Measurements from ENCODE around the gene DOLK.

DOLK gene

DNA sequence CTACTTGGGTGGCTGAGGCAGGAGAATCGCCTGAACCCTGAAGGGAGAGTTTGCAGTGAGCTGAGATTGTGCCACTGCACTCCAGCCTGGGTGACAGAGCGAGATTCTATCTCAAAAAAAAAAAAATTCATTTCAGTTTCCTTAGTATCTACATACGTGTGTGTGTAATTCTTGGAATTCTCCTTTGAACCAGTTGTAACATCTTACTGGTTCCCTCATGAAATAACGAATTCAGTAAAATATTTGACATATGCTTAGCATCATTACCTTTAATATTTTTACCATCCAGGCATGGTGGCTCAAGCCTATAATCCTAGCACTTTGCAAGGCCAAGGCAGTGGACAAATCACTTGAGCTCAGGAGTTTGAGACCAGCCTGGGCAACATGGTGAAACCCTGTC, 17.8 kb downstream of the DOLK start:
- no peak for DNase-seq

DNA sequence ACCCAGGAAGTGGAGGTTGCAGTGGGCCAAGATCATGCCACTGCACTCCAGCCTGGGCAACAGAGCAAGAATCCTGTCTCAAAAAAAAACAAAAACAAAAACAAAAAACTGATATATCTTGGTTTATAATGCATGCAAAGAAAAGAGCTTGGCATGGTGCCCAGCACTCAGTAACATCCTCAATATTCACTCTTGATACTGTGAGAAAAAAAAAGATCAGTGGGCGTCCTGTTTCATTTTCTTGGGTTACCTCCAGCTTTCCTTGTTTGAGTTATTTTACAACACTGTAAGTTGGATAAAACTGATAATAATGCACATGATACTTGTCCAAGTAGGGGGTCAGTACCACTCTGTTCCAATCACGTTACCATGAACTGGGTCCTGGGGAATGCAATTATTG, 18.8 kb downstream of the DOLK start:
- no peak for DNase-seq

DNA sequence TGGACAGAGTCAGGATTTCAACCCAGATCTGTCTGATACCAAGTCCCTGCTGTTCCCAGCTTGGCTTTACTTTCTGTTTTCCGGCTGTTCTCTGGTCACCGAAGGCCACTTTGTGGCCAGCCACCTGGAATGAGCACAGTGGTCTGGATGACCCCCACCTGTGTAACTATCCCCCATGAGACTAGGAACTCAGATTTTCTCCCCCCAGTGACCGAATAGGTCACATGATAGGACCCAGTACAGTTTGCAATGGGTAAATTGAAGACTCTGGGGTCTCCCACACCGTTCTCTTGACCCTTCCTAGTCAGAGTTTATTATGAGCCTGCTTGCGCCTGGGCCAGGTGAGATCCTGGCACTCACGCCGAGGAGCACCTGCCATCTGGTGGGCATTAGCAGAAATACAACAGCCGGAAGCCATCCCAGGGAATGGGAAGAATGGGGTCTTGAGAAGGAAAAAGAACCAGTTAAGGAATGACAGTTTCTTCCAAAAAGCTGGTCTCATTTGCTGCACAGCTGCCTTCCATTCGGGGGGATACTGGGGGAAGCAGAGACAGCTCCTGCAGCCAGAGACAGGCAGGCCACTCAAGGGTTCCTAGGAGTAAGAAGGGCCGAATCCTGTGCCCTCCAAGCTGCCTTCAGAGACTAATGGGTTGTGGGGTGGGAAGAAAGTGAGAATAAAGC, 19.5 kb downstream of the DOLK start:
- DNase-seq, result peak; percentile 0

DNA sequence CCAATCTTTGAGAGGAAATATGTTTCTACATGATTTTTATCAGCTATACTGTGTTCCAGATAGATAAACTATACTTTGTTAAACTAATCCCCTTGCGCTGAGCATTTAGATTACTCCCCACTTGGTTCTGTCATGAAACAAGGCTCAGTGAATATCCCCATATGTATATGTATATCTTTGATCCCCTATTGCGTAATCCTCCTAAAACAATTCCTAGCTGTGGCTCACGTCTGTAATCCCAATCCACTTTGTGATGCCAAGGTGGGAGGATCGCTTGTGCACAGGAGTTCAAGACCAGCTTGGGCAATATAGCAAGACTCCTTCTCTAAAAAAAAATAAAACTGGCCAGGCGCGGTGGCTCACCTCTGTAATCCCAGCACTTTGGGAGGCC, 23.9 kb downstream of the DOLK start:
- DNase-seq, result no peak

DNA sequence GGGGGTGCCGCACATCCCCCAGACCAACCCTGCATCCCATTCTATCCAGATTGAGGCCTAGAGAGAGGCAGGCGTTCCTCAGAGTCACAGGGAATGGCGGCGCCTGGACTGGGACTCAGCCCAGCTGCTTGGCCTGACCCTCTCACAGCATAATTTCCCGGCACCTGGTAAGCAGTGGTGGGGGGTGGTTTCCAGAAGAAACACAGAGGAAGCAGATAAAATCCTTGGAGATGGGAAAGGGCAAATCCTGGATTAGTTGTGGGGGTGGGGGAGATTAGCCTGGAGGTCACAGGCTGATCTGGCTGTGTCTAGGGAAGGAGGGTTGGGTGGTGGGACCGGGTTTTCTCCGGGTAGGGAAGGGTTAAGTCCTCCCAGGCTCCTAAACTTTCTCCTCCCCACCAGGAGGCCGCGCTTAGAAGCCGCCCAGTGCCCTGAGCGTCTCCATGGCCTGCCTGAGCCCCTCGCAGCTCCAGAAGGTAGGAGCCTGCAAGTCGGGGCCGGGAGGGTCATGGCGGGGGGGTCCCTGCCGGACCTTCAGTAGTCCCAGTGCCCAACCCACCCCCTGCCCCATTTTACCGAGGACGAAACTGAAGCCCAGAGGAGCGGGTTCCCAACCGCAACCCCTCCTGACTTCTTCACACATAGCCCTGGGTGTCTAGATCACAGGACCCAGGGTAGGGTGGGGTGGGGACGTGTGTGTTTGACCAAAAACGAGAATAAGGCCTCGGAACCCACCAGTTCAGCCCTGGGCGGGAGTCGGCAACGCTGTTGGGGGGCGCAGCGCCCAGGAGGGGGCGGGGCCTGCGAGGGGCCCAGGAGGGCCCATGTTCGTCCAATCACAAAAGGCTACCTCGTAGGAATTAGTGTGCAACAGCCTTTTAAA, 25.3 kb downstream of the DOLK start:
- DNase-seq, result peak; percentile 66

DNA sequence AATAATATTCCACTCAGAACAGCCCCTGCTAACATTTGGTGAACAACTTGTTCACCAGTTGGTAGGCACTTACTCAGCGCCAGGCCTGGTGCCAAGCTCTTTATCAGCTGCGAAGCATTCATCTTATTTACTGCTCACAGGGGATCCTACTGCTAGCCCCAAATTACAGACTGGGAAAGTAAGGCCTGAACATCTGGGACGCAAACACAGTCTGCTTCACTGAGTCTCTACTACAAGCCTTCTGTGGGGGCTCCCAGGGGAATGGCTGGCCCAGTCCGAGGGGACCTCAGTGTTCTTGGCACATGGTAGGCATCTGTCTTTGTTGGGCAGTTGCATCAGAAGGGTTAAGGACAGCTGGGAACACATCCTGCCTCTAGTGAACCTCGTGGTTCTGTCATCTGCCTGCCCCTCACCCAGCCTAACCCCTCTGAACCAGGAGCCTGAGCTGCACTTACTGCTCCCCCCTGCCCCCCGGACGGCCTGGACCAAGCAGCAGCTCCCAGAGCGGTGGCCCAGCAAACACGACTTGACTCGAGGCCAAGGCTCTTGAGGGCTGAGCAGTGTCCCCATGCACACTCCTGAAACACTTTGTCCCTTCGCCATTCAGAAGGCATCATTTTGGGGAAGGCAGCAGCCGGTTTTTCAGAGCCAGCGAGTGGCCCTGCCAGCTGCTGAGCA, 26.9 kb downstream of the DOLK start, which contains the start of gene PHYHD1:
Gene PHYHD1 (plus strand): TSS at position 602 of the 678 bp plus-strand sequence. CDS start 1,342 bp downstream, outside the sequence.
- peak; percentile 38 for DNase-seq

DNA sequence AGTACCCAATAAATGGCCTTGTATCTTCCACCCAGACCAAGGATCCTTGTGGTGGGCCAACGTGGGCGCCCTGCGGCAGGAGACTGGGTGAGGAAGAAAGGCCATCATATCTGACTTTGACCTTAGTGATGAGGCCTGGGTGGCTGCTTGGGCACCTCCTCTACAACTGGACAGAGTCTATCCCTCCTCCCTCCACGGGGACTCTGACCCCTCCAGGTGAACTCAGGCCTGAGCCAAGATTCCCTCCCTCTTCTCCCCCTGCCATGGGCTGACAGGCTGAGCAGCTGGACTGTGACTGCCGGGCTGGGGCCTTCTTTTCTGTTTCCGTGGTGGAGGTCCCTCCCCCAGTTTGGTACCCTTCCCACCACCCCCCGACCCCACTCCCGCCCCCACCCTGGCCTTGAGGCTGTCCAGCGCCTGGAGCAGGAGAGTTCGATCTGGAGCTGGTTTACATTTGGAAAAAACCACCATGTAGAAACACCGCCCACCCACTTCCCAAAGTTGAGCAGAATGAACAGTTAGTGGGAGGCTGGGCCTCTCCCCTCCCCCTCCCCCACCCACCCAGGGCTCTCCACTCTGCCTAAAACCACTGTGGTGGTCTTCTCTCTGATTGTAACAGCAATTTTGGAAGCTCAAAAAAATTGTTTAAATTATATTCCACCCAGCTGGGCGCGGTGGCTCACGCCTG, 27.9 kb downstream of the DOLK start:
- no peak for DNase-seq

DNA sequence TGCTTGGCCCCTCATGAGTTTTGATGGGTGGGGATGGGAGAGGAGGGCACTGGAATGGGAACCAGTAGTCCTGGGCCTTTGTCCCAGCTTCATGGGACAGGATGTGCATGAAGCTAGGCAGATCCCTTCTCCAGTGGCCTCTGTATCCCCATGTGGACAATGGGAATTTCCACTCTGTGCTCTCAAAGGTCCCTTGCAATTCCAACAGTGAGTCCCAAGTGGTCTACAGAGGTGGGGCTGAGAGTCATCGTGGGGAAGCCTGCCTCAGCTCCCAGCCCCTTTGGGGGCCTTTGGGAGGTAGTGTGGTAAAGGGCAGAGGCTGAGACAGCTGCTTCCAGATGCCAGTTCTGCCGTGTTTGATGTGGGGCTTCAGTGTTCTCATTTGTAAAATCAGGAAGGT, 28.5 kb downstream of the DOLK start:
- no peak for DNase-seq

DNA sequence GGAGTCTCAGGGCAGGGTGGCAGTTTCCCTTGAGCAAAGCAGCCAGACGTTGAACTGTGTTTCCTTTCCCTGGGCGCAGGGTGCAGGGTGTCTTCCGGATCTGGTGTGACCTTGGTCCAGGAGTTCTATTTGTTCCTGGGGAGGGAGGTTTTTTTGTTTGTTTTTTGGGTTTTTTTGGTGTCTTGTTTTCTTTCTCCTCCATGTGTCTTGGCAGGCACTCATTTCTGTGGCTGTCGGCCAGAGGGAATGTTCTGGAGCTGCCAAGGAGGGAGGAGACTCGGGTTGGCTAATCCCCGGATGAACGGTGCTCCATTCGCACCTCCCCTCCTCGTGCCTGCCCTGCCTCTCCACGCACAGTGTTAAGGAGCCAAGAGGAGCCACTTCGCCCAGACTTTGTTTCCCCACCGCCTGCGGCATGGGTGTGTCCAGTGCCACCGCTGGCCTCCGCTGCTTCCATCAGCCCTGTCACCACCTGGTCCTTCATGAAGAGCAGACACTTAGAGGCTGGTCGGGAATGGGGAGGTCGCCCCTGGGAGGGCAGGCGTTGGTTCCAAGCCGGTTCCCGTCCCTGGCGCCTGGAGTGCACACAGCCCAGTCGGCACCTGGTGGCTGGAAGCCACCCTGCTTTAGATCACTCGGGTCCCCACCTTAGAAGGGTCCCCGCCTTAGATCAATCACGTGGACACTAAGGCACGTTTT, 30.1 kb downstream of the DOLK start:
- no peak for DNase-seq

DNA sequence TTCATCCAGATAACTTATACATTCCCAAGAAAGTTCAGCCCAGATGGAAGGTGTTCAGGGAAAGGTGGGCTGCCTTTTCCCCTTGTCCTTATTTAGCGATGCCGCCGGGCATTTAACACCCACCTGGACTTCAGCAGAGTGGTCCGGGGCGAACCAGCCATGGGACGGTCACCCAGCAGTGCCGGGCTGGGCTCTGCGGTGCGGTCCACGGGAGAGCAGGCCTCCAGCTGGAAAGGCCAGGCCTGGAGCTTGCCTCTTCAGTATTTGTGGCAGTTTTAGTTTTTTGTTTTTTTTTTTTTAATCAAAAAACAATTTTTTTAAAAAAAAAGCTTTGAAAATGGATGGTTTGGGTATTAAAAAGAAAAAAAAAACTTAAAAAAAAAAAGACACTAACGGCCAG, 30.7 kb downstream of the DOLK start:
- no peak for DNase-seq

DNA sequence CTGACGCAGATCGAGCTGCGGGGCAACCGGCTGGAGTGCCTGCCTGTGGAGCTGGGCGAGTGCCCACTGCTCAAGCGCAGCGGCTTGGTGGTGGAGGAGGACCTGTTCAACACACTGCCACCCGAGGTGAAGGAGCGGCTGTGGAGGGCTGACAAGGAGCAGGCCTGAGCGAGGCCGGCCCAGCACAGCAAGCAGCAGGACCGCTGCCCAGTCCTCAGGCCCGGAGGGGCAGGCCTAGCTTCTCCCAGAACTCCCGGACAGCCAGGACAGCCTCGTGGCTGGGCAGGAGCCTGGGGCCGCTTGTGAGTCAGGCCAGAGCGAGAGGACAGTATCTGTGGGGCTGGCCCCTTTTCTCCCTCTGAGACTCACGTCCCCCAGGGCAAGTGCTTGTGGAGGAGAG, 31.2 kb downstream of the DOLK start:
- no peak for DNase-seq

DNA sequence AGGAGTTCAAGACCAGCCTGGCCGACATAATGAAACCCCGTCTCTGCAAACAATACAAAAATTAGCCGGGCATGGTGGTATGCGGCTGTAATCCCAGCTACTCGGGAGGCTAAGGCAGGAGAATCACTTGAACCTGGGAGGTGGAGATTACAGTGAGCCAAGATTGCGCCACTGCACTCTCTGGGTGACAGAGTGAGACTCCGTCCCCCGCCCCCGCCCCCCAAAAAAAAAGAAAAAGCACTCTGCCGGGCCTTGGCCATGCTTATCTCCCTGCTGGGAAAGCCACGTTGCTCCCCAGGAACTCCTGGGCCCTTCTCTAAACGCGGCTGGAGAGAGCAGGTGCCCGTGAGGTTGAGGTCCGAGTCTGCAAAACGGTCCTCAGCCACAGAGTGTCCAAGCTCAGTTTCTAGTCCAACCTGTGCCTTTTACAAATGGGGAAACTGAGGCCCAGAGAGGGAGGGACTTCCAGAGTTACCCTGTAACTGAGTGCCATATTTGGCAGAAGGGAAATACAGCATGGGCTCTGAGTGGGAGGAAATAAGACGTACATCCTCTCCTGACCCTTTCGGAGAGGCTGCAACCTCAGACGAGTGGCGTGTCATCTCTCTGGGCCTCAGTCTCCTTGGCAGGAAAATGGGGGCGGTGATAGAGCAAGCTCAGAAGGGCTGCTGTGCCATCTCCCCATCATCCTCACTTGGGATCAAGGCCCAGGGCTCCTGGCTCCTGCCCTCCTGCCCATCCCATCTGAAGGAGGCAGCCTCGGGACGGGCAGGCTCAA, 33.2 kb downstream of the DOLK start:
- DNase-seq, result no peak

DNA sequence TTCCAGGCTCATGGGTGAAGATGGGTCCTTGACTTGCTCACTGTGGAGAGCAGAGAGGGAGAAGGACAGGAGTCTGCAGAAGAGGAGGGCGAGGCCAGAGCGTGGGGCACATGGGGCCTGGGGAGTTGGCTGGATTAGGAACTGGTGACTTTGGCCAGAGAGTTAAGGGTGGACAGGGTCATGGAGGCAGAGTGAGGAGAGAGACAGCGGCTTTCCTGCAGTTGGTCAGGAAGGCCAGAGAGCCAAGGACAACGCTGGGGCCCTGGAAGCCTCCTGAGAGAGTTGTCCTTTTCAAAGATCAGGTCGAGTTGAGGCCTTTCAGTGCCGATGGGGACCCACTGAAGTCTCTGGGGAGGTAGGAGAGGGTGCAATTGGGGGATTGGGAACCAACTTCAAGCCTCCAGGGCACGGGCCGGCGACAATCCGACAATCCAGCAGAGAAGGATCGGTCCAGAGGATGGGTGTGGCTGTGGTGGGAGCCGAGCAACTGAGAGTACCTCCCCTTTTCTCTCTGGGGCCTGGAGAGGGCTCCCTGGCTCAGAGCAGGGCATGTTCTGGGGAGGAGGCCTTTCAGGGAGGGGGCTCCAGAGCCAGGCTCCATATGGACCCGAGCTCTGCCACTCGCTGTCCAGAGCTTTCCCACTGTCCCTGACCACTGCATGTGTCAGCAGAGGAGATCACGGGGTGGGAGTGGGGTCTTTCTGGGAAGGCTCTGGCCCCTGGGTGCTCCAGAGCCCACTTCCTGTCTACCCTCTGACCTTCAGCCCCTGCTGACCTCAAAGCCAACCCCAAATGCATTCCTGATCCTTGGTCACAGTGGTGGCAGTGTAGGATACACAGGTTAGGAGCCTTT, 34.1 kb downstream of the DOLK start:
- DNase-seq, result no peak

DNA sequence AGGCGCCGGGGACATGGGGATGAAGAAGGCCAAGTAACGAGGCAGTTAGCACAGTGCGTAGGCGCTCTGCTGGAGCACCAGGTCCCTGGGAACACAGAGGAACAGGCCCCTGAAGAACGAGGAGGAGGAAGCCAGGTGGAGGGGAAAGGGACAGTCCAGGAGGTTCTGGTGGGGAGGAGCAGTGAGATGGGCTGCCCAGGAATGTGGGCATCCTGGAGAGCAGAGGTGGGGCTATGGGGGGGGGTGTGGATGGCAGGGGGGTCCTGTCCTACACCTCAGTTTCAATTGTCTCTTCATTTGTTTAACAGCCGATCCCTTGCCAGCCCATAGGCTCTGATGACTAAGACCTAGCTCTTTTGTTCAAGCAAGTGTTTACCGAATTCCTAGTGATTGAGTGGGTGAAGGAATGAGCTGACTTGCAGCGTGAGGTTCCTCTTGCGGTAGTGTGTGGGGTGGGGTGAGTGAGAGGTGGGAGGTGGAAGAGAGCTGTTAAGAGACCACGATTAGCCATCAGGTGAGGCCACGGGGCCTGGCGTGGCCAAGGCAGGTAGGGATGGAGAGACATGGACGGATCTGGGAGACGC, 35.0 kb downstream of the DOLK start:
- DNase-seq, result no peak

DNA sequence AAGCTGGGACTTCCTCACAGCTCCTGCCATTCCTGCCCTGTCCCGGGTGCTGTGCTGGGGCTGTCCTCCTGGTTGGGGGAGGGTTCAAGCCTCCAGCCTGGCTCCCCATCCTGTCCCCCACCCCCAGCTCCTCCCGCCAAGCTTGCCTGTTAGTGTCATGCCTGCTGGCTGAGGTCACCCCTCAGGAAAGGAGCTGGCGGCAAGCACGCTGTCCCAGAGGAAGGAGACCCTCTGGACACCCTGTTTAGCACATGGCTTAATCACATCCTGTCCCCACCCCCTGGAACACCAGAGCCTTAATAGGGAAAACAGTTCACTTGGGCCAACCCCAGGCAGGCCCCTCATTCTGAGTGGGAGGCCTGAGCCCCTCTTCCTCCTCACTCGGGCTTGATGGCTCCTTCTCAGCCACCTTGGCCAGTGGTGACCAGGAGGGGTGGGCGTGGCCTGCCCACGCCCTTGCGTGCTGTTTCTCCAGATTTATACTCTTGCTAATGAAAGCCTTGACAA, 35.8 kb downstream of the DOLK start:
- no peak for DNase-seq

DNA sequence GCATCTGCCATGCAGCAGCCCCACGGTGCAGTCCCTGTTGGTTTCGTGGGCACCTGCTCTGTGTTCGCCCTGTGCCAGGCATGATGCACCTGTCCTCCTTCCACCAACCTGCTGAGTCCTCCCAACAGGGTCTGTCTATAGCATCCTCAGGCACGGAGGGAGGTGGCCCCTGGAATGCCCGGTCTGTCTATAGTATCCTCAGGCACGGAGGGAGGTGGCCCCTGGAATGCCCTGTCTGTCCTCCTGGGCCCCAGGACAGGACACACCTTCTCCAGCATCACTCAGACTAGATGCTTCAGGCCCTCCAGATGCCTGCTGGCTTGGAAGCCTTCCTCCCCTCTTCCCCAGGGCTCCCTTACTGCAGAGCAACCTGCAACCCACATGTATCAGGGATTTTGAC, 36.5 kb downstream of the DOLK start:
- no peak for DNase-seq

DNA sequence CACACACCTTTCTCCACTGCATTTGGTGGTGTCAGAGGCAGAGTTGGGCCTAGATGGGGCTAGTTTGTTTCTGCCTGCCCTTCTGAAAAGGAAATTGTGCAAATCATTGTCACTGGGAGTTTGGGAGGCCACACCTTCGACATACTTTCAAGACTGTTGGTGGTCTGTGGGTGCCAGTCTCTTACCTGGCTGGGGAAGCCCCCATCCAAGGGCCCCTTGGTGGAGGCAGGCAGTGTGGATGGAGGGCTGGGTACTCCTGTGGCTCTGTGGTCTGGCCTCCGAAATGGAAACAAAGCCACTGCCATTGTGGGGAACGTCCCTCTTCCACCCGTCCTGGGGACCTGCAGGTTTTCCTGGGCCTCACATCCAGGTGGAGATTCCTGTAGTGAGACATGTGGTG, 37.5 kb downstream of the DOLK start:
- no peak for DNase-seq

DNA sequence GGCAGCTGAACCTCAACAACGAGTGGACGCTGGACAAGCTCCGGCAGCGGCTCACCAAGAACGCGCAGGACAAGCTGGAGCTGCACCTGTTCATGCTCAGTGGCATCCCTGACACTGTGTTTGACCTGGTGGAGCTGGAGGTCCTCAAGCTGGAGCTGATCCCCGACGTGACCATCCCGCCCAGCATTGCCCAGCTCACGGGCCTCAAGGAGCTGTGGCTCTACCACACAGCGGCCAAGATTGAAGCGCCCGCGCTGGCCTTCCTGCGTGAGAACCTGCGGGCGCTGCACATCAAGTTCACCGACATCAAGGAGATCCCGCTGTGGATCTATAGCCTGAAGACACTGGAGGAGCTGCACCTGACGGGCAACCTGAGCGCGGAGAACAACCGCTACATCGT, 39.0 kb downstream of the DOLK start:
- no peak for DNase-seq

DNA sequence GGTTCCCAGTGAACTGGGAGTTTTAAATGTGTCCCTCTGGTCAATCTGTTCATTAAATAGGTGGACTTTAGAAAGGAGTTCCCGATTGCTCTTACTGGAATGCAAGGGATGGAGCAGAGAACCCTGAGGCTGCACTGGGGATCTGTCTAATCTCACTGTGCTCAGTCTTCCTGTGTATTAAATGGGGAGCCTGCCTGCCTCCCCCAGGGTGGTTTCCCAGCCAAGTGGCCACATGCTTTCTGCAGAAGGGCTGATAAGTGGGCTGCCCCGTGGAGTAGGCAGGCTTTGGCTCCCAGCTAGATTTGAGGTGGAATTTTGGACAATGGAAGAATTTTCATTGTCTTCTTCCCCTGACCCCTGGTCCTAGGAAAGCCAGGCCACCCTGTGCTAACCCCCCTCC, 40.7 kb downstream of the DOLK start:
- no peak for DNase-seq

DNA sequence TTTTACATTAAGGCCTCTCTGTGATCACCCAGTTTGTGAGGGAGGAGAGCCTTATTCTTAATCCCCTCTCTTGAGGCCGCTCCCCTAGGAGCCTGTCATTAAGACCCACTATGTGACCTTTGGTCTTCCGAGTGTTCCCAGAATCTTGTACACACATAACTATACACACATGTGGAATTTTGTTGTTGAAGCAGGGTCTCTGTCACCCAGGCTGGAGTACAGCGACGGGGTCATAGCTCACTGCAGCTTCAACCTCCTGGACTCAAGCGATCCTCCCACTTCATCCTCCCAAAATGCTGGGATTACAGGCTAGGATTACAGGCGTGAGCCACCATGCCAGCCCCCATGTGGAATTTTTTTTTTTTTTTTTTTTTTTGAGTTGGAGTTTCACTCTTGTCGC, 41.4 kb downstream of the DOLK start:
- no peak for DNase-seq

Measured in NCI-H524 treated with DMSO at 0.1 percent for 48 hours (cell line).